Nasal cavity respiratory epithelium epithelial cell of viscerocranial mucosa (primary cell): ENCODE data around the gene CYP27C1. TPM values are rescaled to one million over a fixed set of nuclear protein-coding genes. Genes with fewer than 3 reads are reported as not detected.

Source experiments
- total RNA-seq: library from RNA; depleted of rRNA; stranded (reverse); fragments of >200 nt; gene quantifications from 2 replicates; pipeline ENCODE4 v1.2.3, GENCODE V29; 2014

CYP27C1 gene
- 0.34 and 0.36 TPM in 2 replicates for total RNA-seq

GRCh38 chr2:127220102-127220767, at the start of gene CYP27C1:
CYP27C1 (minus strand) TSS chr2:127220299; CDS start chr2:127220270, 29 bp downstream.

Other genes starting within 250 kb of the CYP27C1 start
- gene BIN1, start 113.1 kb downstream of the CYP27C1 start, total RNA-seq: 9.6 and 20.8 TPM in 2 replicates
- gene ERCC3, start 73.8 kb upstream of the CYP27C1 start, total RNA-seq: 27.7 and 38.2 TPM in 2 replicates
- 39.0 and 74.7 TPM in 2 replicates for gene MAP3K2, start 167.7 kb upstream of the CYP27C1 start, total RNA-seq
- 0.64 TPM in 1 of 2 replicates, not detected in the other for gene PROC, start 198.1 kb upstream of the CYP27C1 start, total RNA-seq